Left ventricle myocardium inferior (tissue), 1 donor: ENCODE measurements around the gene SLC5A10. TPM values are rescaled to one million over a fixed set of nuclear protein-coding genes. Genes with fewer than 3 reads are reported as not detected.

Experiments used
- DNase-seq: peaks from one replicate; pipeline ENCODE4 v3.0.0-alpha.2; 2020
- H3K27ac ChIP-seq: fragments of 200-600 bp; replicated peaks from 2 replicates; pipeline ENCODE4 v1.8.0; 2021
- H3K27me3 ChIP-seq: fragments of 200-600 bp; 2 replicates; pipeline ENCODE4 v1.8.0; 2021; ENCODE audit warnings: low read depth
- H3K36me3 ChIP-seq: fragments of 200-600 bp; 2 replicates; pipeline ENCODE4 v1.8.0; 2021
- H3K4me1 ChIP-seq: fragments of 200-600 bp; 2 replicates; pipeline ENCODE4 v1.8.0; 2021
- H3K4me3 ChIP-seq: fragments of 200-600 bp; 2 replicates; pipeline ENCODE4 v1.8.0; 2021; ENCODE audit warnings: mild to moderate bottlenecking, moderate library complexity
- H3K9me3 ChIP-seq: fragments of 200-600 bp; replicated peaks from 2 replicates; pipeline ENCODE4 v1.8.0; 2021
- CTCF ChIP-seq: fragments of 200-600 bp; IDR thresholded peaks from 2 replicates; pipeline ENCODE4 v1.8.0; 2021; ENCODE audit warnings: antibody characterized with exemption, mild to moderate bottlenecking, borderline replicate concordance
- intact Hi-C: fragments of 100-400 bp; cut with micrococcal nuclease; formaldehyde crosslinking; loops from one replicate; pipeline ENCODE4 v1.11.0; 2022
- total RNA-seq: library from RNA; stranded (reverse); fragmentation: NEBNext Ultra II Directional; extraction: Animal tissue kit (Norgen Biotek cat#: 25700); gene quantifications from one replicate; pipeline ENCODE4 v1.2.1, GENCODE V29; 2021
- donor health status: DM: no; HTN: yes; CAD: no; lungs with severe emphysema.

SLC5A10 gene
- total RNA-seq, 1 donor from 2014 or later, result not detected

DNA sequence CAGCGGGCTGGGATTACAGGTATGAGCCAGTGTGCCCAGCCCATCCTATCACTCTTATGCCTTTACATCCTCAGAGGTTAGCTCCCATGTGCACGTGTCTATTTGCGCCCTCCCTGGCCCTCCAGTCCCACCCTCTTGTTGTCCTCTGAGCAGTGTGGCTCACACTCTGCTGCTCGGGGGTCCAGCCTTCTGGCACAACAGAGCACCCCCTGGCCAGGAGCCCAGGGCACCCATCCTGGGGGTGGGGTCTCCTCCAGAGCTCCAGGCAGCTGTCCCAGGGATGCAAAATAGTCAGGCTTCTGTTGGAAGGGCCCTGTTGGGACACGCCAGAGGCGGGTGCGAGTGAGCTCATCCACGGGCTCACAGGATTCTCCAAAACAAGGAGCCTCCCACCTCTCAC, 64.3 kb downstream of the SLC5A10 start:
- H3K9me3 ChIP-seq, result no peaks in the 10 kb centered on the region
- intact Hi-C loops, result no loop called here
- H3K4me3 ChIP-seq, result no peak overlapping the region
- no peaks in the 10 kb centered on the region for H3K27me3 ChIP-seq
- no peaks in the 10 kb centered on the region for H3K4me1 ChIP-seq
- no peak for DNase-seq
- no peaks in the 10 kb centered on the region for H3K36me3 ChIP-seq
- no peak for TF ChIP-seq CTCF
- H3K27ac ChIP-seq, result no peak overlapping the region

DNA sequence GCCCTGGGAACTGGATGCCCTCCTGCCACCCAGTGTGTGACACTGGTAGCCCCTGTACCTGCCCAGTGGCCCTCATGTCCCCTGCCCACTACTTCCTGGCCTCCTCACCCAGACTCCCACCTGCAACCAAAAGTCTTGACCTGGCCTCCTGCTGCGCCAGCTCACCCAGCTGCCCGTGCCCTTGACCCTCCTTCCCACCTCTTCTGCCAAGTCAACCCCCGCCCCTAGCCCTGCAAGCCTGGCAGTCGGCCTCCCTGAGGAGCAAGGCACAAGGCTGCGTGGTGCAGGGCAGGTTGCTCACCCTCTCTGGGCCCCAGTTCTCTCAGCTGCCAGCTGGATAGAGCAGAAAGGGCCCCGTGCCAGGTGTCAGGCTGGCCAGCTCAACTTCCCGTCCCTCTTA, 64.9 kb downstream of the SLC5A10 start:
- no peaks in the 10 kb centered on the region for H3K36me3 ChIP-seq
- no peak for TF ChIP-seq CTCF
- no peaks in the 10 kb centered on the region for H3K27me3 ChIP-seq
- no peak for DNase-seq
- no peaks in the 10 kb centered on the region for H3K4me1 ChIP-seq
- no peak overlapping the region for H3K27ac ChIP-seq
- intact Hi-C loops, result no loop called here
- H3K9me3 ChIP-seq, result no peaks in the 10 kb centered on the region
- no peak overlapping the region for H3K4me3 ChIP-seq

- intact Hi-C loops, result no loop called here
- Histone ChIP-seq H3K27me3 (no peaks in the 10 kb centered on the region), H3K36me3 (no peaks in the 10 kb centered on the region), H3K4me1 (no peaks in the 10 kb centered on the region), H3K9me3 (no peaks in the 10 kb centered on the region), H3K27ac (no peak overlapping the region), H3K4me3 (no peak overlapping the region)
- no peak for DNase-seq
- TF ChIP-seq CTCF, result no peak
These were observed 65.4 kb downstream of the SLC5A10 start for GRCh38 chr17:19017401-19017800.

GRCh38 chr17:19017804-19018599, 66.0 kb downstream of the SLC5A10 start:
- no peaks in the 10 kb centered on the region for H3K4me1 ChIP-seq

DNA sequence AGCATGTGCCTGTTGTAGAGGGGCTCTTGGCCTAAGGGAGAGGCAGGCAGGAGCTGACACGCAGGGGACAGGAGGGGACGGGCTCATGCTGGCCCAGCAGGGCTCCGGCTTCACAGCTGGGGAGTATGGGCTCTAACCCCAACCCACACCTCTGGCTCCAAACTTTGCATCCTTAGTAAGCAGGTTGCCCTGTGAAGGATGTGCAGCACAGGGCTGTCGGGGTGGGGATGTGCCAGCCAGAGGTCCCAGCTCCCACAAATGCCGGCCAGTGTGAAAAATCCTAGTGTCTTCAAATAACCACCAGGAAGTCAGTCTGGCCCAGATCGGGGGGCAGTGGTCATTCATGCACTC, 66.6 kb downstream of the SLC5A10 start:
- DNase-seq, result no peak
- H3K4me3 ChIP-seq, result no peak overlapping the region
- no peaks in the 10 kb centered on the region for H3K4me1 ChIP-seq
- H3K9me3 ChIP-seq, result no peaks in the 10 kb centered on the region
- no peak for TF ChIP-seq CTCF
- no peaks in the 10 kb centered on the region for H3K36me3 ChIP-seq
- intact Hi-C loops, result no loop called here
- H3K27me3 ChIP-seq, result no peaks in the 10 kb centered on the region
- H3K27ac ChIP-seq, result no peak overlapping the region

More at GRCh38 chr17:19017804-19018599, 66.0 kb downstream of the SLC5A10 start:
- intact Hi-C loops, result no loop called here
- no peak for TF ChIP-seq CTCF
- no peaks in the 10 kb centered on the region for H3K9me3 ChIP-seq
- H3K36me3 ChIP-seq, result no peaks in the 10 kb centered on the region
- H3K27ac ChIP-seq, result no peak overlapping the region
- H3K4me3 ChIP-seq, result no peak overlapping the region
- no peak for DNase-seq
- H3K27me3 ChIP-seq, result no peaks in the 10 kb centered on the region
